GM18505 (cell line): ENCODE results near the gene PACC1.
"Not testable (repeated sequence)": the region's sequence is repeated elsewhere in the genome, so short reads cannot be mapped to it uniquely, and the experiment has no call there.

Experiments
- ATAC-seq: cut with Tn5 transposase; IDR thresholded peaks from one replicate; pipeline ENCODE4 v1.9.1; 2021; ENCODE audit not compliant: unreplicated experiment
- POLR2A ChIP-seq: IDR thresholded peaks from 4 replicates; pipeline ENCODE4 v1.6.1; 2011; ENCODE audit warnings: borderline replicate concordance; ENCODE audit not compliant: insufficient read depth, insufficient read length; ENCODE audit errors: extremely low read depth

PACC1 gene

GRCh38 chr1:212431644-212432043 is 17.0 kb upstream of the PACC1 start:
- TF ChIP-seq POLR2A, result no peak
- ATAC-seq, result no peak

GRCh38 chr1:212430955-212431394 is 16.3 kb upstream of the PACC1 start:
- no peak for TF ChIP-seq POLR2A
- ATAC-seq, result no peak

DNA sequence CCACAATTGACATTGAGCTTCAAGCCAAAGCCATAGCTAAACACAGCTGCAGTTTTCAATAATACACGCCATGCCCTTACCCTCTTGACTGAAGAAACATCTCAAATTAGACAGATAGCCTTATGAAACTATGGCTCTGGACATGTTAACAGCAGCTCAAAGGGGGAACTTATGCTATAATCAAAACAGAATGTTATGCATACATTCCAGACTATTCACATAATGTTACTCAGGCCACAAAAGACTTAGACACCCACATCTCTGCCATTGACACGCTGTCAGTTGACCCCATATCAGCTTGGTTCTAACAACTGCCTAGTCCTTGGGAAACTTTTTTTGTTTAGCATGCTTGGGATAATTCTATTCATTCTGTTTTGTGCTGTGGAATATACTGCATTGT is 15.7 kb upstream of the PACC1 start:
- no peak for ATAC-seq
- TF ChIP-seq POLR2A, result no peak

- no peak for ATAC-seq
- TF ChIP-seq POLR2A, result no peak
Measured at GRCh38 chr1:212428496-212428895, 13.8 kb upstream of the PACC1 start.

- no peak for TF ChIP-seq POLR2A
- no peak for ATAC-seq
Measured at GRCh38 chr1:212423879-212424278, 9.2 kb upstream of the PACC1 start.

DNA sequence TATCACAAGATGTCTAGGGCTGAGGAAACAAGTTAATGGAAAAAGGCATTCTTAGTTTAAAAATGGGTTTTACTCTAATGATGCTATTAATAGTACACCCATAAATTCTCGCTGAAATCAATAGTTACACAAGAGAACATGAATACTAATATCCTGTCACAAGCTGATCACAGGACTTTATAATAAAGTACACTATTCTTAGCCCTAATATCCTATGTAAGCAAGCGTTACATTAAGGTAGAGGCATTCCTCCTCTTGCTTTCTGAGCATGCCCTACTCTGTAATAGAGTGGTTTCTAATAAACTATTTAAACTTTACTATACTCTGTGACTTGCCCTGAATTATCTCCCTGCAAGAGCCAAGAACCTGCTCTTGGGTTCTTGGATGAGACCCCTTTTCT is 6.5 kb upstream of the PACC1 start:
- no peak for TF ChIP-seq POLR2A
- ATAC-seq, result no peak

- ATAC-seq, result no peak
- TF ChIP-seq POLR2A, result no peak
Measured at GRCh38 chr1:212415107-212415841, 588 bp upstream of the PACC1 start.

DNA sequence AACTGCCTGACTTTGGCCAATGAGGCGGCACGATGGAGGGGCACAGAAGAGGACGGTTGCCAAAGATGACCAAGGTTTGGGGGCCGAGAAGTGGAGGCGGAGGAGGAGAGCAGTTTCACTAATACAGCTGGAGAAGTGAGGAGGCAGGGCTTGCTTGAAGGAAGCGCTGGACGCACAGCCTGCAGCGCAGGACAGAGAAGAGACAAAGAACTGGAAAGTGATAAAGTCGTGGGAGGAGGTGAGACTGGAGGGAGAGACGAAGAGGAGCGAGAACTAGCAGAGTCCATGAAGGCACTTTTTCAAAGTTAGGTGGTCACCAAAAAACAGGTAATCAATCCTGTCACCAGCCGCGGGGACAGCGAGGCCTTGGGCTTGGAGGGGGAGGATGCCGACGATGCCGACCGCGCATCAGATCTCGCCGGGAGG is 771 bp downstream of the PACC1 start:
- no peak for ATAC-seq

DNA sequence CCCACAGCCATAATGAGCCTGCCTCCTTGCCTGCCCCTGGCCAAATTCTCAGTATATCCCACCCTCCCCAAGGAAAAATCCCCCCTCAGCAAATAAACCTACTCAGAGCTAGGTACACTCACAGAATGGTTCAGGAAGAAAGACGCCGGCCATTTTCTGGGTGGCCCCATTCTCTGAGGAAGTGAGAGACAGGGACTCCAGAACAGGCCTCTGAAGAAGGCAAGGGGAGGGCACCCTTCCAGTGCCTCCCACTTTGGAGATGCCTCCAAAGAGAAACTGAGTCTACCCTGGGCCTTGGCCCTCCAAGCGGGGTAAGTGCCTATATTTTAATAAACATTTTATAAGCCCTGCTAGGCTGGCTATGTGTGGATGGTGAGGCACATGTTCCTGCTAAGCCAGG is 2.3 kb downstream of the PACC1 start:
- TF ChIP-seq POLR2A, result no peak
- ATAC-seq, result no peak

More for the DNA sequence above, 771 bp downstream of the PACC1 start:
- no peak for TF ChIP-seq POLR2A

- no peak for TF ChIP-seq POLR2A
- no peak for ATAC-seq
Measured at GRCh38 chr1:212410231-212410820, 4.4 kb downstream of the PACC1 start.

GRCh38 chr1:212402666-212403321 is 11.9 kb downstream of the PACC1 start:
- ATAC-seq, result no peak
- TF ChIP-seq POLR2A, result no peak

- TF ChIP-seq POLR2A, result no peak
- ATAC-seq, result no peak
Measured at GRCh38 chr1:212401838-212402582, 12.7 kb downstream of the PACC1 start.

- ATAC-seq, result no peak
- TF ChIP-seq POLR2A, result no peak
Measured at GRCh38 chr1:212401042-212401441, 13.6 kb downstream of the PACC1 start.

- no peak for TF ChIP-seq POLR2A
- ATAC-seq, result no peak
Measured at GRCh38 chr1:212397171-212397570, 17.5 kb downstream of the PACC1 start.

DNA sequence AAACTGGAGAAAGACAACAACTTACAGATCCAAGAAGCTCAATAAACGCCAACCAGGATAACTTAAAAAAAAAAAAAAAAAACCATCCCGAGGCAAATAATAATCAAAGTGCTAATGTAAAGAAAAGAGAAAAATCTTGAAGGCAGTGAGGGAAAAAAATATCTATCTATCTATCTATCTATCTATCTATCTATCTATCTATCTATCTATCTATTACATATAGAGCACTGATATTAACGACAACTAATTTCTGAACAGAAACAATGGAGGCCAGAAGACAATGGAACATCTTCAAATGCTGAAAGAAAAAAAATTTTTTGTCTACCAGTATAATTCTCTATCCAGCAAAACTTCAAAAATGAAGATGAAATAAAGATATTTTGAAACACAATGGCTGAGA is 18.0 kb downstream of the PACC1 start:
- TF ChIP-seq POLR2A, result no peak
- ATAC-seq, result no peak

GRCh38 chr1:212395678-212396437 is 18.8 kb downstream of the PACC1 start:
- ATAC-seq, result not testable (repeated sequence)
